ENCODE results near the gene AP4M1.

DNA sequence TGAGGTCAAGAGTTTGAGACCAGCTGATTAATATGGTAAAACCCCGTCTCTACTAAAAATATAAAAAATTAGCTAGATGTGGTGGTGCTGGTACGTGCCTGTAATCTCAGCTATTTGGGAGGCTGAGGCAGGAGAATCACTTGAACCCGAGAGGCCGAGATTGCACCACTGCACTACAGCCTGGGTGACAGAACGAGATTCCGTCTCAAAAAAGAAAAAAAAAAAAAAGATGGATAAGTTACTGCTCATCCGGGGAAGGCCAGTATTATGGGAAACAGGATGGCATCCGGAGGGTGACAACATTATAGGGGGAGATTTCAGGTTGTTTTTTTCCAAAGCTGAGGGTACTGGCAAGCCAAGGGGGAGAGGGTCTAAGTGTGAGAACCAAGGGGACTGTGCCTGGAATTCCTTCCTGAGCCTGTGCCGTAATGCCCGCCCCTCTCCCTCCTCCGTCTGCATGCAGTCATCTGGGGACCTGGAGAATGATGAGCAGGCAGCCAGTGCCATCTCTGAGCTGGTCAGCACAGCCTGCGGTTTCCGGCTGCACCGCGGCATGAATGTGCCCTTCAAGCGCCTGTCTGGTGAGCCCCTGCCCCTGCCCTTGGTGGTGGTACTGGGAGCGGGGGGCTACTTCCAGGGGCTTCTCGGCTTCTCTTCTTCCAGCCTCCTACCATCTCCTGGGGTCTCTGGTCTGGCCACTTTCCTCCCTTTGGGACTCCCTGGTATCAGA lies 51.7 kb downstream of the AP4M1 start:
- TF ChIP-seq, protein P1, sequence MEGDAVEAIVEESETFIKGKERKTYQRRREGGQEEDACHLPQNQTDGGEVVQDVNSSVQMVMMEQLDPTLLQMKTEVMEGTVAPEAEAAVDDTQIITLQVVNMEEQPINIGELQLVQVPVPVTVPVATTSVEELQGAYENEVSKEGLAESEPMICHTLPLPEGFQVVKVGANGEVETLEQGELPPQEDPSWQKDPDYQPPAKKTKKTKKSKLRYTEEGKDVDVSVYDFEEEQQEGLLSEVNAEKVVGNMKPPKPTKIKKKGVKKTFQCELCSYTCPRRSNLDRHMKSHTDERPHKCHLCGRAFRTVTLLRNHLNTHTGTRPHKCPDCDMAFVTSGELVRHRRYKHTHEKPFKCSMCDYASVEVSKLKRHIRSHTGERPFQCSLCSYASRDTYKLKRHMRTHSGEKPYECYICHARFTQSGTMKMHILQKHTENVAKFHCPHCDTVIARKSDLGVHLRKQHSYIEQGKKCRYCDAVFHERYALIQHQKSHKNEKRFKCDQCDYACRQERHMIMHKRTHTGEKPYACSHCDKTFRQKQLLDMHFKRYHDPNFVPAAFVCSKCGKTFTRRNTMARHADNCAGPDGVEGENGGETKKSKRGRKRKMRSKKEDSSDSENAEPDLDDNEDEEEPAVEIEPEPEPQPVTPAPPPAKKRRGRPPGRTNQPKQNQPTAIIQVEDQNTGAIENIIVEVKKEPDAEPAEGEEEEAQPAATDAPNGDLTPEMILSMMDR (IDR thresholded peaks at IDR 0.05) = no peak
- TF ChIP-seq POLR2AphosphoS5 (IDR thresholded peaks at IDR 0.05) = no peak

Measured in breast epithelium (tissue), 3 donors.